ENCODE results near the gene ETFB.
"Not testable (repeated sequence)": the region's sequence is repeated elsewhere in the genome, so short reads cannot be mapped to it uniquely, and the experiment has no call there.

Gene ETFB

GRCh38 chr19:51365965-51366388, at the start of gene ETFB:
TSS of gene ETFB (minus strand) at chr19:51366388. CDS start at chr19:51366326, 62 bp downstream.
- no peak for DNase-seq

GRCh38 chr19:51415187-51415586, 49.0 kb upstream of the ETFB start:
- DNase-seq = no peak

- DNase-seq = no peak
These were observed 45.0 kb upstream of the ETFB start for GRCh38 chr19:51410950-51411748.

DNA sequence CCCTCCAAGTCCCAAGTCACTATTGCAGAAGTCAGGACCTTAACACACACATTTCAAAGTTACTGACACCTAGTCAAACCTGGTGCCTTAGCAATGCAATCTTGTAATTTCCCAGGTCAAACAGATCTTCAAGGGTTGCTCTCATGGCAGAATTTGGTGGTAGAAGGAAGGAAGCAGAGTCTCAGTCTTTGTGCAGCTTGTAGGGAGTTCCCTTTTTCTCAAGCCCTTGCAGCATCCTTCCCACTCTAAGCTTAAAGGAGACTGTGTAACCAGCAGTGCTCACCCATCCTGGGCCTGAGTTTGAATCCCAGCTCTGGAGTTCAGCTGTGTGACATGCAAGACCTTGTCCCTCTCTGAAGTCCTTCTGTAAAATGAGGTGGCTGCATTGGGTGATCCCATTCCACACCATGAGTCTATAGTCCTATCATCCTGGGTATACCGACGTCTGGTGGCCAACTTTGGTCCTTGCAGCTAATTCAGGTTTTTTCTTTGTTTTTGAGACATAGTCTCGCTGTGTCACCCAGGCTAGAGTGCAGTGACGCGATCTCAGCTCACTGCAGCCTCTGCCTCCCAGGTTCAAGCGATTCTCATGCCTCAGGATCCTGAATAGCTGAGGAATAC, 41.4 kb upstream of the ETFB start:
- peak; percentile 60 for DNase-seq

GRCh38 chr19:51402117-51402516, 35.9 kb upstream of the ETFB start:
- DNase-seq = no peak

DNA sequence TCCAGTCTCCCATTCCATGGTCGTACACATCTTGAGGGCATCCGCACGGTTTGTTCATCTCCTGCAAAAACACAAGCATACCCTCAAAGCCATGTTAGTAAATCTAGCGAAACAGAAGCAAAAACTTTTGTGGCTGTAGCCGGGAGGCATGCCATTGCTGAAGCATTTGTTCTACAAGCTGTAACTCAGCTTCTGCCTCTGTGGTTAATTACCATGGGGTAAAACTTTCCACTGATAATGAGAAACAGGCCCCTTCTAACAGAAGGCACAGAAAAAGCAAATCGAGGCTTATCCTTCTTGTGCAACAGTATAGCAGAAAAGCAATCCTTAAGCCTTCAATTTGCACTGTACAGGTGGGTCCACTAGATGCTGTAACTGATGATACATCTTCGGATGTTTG, 33.7 kb upstream of the ETFB start:
- DNase-seq = not testable (repeated sequence)

GRCh38 chr19:51399231-51399630, 33.0 kb upstream of the ETFB start:
- no peak for DNase-seq

DNA sequence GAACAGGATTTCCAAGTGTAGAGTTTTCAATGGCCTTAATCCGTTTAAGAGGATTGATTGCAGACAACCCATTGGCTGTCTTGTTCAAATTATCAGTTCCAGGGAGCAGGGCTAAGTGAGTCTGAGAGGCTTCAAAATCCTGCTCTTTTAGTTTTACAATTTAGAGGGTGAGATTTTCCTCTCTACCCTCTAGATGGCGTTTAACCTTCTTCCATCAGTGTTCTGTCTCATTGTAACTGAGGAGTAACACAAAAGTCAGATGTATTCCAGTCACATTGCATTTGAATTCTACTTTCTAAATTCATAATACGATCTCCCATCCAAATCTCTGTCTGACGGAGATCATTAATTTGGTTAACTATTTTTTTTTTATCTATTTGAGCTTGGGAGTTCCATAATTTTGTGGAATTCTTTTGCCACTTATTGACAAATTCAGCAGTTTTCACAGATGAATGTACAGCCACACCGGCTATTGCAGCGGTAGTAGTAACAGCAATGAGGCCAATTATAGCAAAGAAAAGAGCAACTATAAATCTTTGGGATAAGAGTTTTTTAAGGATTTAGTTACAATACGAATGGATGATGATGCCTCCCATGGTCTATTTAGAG, 32.0 kb upstream of the ETFB start:
- DNase-seq = peak; percentile 41

- DNase-seq = not testable (repeated sequence)
These were observed 31.3 kb upstream of the ETFB start for GRCh38 chr19:51397453-51397852.

DNA sequence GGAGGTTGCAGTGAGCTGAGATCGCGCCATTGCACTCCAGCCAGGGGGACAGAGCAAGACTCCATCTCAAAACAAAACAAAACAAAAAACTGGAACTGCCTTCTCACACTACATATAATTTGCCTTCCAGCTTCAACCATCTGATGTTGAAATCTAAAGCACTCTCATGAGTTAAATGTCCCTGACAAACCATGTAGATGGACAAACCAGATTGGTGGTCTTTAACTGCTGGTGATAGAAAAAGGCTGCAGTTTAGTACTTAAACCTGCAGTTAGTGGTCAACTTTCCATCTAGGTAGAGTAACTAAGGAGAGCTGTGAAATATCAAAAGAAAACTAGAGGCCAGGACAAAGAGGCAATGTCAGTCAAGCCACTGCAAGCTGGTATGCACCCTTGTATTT, 30.0 kb upstream of the ETFB start:
- DNase-seq = no peak

DNA sequence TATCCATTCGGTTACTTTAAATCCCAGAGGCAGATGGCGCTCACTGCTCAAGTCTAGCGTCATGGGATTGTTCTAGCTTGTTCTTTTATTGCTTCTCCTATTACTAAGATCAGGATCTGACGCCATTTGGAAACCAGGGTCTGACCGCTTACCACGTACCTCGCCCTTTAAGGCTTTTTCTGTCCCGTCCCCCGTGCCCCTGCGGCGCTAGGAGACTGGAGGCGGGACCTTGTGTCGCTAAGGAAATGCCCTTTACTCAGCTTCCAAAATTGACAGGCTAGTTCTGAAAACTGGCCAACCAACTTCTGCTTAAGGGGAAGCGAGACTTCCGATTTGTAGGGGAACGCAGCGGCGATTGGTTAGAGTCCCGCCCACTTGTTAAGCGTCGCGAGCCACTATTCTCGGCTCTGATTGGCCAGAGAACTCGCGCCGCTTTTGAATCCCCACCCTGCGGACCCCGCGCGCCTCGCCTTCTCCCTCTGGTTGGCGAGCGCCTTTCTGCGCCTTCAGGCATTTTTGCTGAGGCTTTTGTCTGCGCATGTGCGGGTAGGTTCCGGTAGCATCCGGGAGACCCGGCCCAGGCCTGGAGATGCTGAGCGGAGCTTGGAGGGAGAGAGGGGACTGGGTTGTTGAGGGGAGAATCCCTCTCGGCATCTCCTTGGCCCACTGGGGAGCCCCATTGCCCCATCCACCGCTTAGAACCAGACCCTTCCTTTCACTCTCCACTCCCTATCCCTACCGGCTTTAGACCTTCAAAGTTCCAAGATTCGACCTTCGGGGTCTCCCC, 28.1 kb upstream of the ETFB start:
- DNase-seq = peak; percentile 98

DNA sequence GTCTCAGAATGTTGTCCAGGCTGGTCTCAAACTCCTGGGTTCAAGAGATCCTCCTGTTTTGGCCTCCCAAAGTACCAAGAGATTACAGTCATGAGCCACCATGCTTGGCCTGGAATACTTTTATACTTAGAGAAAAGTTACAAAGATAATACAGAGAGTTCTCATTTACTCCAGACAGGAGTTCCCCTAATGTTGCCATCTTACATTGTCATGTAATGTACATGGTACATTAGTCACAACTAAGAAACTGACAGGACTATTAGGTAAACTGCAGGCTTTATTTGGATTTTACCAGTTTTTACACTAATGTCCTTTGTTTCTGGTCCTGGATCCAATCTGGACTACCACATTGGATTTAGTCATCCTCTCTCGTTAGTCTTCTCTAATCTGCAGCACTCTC, 26.5 kb upstream of the ETFB start:
- DNase-seq = no peak

DNA sequence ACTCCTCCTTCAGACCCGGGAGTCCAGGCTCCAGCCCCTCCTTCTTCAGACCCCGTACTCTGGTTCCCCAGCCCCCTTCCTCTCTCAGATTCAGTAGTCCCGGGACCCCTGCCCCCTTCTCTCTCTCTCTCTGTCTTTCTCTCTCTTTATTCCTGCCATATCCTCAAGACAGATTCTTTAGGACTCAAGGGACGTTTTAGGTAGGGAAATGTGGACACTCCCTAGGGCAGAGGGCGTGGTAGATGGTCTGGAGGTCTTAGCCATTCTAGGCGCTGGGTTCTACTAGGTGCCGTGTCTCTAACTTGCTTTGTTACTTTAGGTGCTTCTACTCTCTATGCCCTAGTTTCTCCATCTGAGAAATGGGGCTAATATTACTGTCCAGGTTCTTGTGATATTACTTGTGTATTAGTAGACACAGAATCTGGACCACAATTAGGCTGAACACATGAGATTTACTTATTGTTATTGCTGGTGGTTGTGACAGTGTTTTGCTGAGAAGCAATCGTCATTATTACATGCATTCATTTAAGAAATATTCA, 25.0 kb upstream of the ETFB start:
- DNase-seq = no peak

GRCh38 chr19:51389143-51389542, 23.0 kb upstream of the ETFB start:
- no peak for DNase-seq

GRCh38 chr19:51387924-51388389, 21.8 kb upstream of the ETFB start, which contains the start of gene LIM2:
TSS of gene LIM2 (minus strand) at chr19:51387974. CDS start at chr19:51387443, 531 bp downstream.
- DNase-seq = no peak

DNA sequence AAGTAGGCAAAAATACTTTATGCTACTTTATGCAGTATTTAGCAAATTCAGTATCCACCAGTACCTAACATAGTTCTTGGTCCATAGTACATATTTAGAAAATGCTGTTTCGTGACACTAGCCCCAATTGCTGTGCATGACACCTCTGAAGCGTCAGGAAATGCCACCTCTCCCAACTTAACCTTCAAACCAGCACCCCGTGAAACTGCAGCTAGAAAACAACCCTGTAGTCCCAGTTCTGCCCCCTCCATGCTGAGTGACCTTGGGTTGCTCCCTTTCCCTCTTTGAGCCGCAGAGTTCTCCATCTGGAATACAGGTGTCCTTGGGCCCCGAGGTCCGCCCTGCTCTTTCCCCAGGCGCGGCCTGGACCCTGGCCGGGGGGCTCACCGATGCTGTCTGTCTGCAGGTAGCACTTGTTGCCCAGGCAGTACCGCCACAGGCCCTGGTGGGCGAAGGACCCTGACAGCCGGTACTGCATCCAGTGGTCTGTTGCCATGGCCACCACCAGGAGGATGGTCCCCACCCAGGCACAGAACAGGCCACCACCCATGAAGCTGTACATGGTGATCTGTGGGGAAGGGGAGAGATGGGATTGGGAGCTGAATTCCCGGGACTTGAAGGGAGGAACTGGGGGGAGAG, 20.8 kb upstream of the ETFB start:
- no peak for DNase-seq

DNA sequence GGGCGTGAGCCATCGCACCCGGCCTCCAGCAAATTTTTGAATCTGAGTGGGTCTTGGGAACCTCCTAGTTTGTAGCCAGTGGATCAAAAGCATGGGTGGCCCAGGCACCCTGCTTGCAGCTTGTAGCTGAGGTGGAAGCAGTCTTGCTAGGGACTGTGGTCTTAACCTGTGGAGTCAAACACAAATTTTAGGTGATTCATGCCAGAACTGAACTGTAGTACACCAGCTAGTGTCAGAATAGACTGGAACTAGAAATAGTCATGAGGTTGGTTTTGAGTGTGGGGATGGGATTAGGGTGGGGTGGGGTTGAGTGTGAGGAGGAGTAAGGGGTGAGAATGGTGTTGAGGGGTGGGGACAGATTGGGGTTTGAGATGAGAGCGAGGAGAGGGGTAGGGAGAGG, 15.8 kb upstream of the ETFB start:
- no peak for DNase-seq

DNA sequence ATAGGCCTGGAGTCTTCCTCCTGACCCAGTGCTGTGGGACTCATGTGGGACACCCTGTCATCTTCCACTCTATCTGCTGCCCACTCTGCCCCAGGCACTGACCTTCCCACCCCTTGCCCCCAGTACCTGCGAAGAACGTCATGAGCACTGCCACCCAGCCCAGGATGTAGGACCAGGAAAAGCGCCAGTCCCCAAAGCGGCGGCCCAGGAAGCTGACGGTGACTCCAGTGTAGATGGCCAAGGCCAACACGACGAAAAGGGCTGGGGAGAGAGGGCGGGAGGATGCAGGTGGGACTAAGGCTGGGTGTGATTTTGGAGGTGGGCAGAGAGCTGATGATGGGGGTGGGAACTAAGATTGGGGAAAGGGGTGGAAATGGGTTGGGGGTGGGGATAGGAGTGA, 14.2 kb upstream of the ETFB start:
- no peak for DNase-seq

DNA sequence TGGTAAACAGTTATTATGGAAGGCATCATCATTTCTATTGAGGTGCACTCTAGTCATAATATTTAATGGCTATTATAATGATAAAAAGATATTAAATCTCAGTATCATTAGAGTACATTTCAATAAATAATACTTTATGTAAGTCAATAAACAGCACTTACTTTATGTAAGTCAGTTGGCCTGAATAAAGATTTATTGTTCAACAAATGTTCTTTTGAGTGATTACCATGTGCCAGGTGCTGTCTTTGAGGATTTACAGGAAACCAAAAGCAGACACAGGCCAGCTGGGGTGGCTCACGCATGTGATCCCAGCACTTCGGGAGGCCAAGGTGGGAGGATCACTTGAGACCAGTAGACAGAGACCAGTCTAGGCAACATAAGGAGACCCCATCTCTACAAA, 11.2 kb upstream of the ETFB start:
- DNase-seq = no peak

DNA sequence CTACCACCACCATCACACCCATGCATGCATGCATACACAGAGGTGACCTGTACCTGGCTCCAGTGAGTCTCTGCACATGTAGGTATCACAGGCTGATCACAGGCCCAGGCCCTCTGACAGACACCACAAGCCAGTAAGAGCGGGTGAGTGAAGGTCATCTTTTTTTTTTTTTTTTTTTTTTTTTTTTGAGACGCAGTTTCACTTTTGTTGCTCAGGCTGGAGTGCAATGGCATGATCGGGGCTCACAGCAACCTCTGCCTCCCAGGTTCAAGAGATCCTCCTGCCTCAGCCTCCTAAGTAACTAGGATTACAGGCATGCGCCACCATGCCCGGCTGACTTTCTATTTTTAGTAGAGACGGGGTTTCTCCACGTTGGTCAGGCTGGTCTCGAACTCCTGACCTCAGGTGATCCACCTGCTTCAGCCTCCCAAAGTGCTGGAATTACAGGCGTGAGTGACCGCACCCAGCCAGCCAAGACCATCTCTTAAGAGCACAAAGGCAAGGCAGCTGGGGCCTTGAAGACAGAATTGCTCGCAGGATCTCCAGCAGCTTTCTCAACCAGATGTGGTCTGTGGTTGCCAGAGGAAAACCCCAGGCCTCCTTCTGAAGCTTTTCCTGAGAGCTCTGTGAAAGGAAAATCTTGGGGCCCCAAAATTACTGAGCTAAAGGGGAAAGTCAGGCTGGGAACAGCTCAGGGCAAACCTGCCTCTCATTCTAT, 9.5 kb upstream of the ETFB start:
- DNase-seq = peak; percentile 82

- DNase-seq = peak; percentile 90
These were observed 6.7 kb upstream of the ETFB start, which contains the start of gene NKG7 for GRCh38 chr19:51372649-51373504. TSS of gene NKG7 (minus strand) at chr19:51372654. CDS start at chr19:51372535, 119 bp downstream.

Measured in GDM1 (cell line).